IgD-negative memory B cell (primary cell): ENCODE results near the gene USP17L26. TPM values are rescaled to one million over a fixed set of nuclear protein-coding genes. Genes with fewer than 3 reads are reported as not detected.

Source experiments
- polyA plus RNA-seq: library from polyadenylated mRNA; unstranded; fragments of 300-500 nt; fragmentation: Illumina TruSeq; gene quantifications from one replicate; pipeline ENCODE4 v1.2.3, GENCODE V29; 2021

Gene USP17L26
- polyA plus RNA-seq, 1 donor from 2014 or later = not detected

Other genes with a start within 250 kb of the USP17L26 start
- not detected for gene FAM90A26, start 164.2 kb upstream of the USP17L26 start, polyA plus RNA-seq
- not detected for gene USP17L10, start 124.0 kb upstream of the USP17L26 start, polyA plus RNA-seq
- gene USP17L11, start 119.3 kb upstream of the USP17L26 start, polyA plus RNA-seq = not detected
- gene USP17L12, start 114.5 kb upstream of the USP17L26 start, polyA plus RNA-seq = not detected
- not detected for gene USP17L13, start 109.8 kb upstream of the USP17L26 start, polyA plus RNA-seq
- not detected for gene USP17L15, start 100.3 kb upstream of the USP17L26 start, polyA plus RNA-seq
- gene USP17L17, start 90.8 kb upstream of the USP17L26 start, polyA plus RNA-seq = not detected
- not detected for gene USP17L18, start 86.0 kb upstream of the USP17L26 start, polyA plus RNA-seq
- gene USP17L19, start 81.3 kb upstream of the USP17L26 start, polyA plus RNA-seq = not detected
- gene USP17L20, start 76.5 kb upstream of the USP17L26 start, polyA plus RNA-seq = not detected
- gene USP17L21, start 71.8 kb upstream of the USP17L26 start, polyA plus RNA-seq = not detected
- gene USP17L22, start 67.0 kb upstream of the USP17L26 start, polyA plus RNA-seq = not detected
- gene USP17L24, start 9.5 kb upstream of the USP17L26 start, polyA plus RNA-seq = not detected
- gene USP17L25, start 4.7 kb upstream of the USP17L26 start, polyA plus RNA-seq = not detected
- not detected for gene USP17L5, start 4.7 kb downstream of the USP17L26 start, polyA plus RNA-seq
- not detected for gene USP17L27, start 9.5 kb downstream of the USP17L26 start, polyA plus RNA-seq
- not detected for gene USP17L28, start 14.2 kb downstream of the USP17L26 start, polyA plus RNA-seq
- gene USP17L29, start 19.0 kb downstream of the USP17L26 start, polyA plus RNA-seq = not detected
- gene USP17L30, start 28.5 kb downstream of the USP17L26 start, polyA plus RNA-seq = not detected
- gene DEFB131A, start 109.8 kb downstream of the USP17L26 start, polyA plus RNA-seq = not detected